Right lobe of liver (tissue), 4 donors: Measurements from ENCODE around the gene POP4.

ENCODE experiments used
- CTCF ChIP-seq, 4 donors: fragments of 200-600 bp in 3 of 4; fragments of 450-650 bp in 1 of 4; IDR thresholded peaks; one replicate each; pipeline versions ENCODE4 v1.5.1 to v1.8.0; 2016 to 2022; ENCODE audit warnings: antibody characterized with exemption in 4 of 4, mild to moderate bottlenecking in 2 of 4
- POLR2A ChIP-seq: fragments of 450-650 bp; IDR thresholded peaks from one replicate; pipeline ENCODE4 v1.6.1; 2017; ENCODE audit warnings: antibody characterized with exemption, mild to moderate bottlenecking
- donor health status: DM: no; HTN: no; CAD: no.
- donor health status: DM: no; HTN: no; CAD: no.
- donor health status: DM: no; HTN: yes; CAD: no.

- TF ChIP-seq CTCF (IDR thresholded peaks at IDR 0.05) (no peak), POLR2A (no peak)
Measured at GRCh38 chr19:29593869-29594268, 12.2 kb upstream of the POP4 start.
